Fibroblast of lung (primary cell): ENCODE measurements around the gene CAMSAP2.

ENCODE experiments used
- CTCF ChIP-seq, 2 donors: IDR thresholded peaks in 1 of 2; conservative IDR thresholded peaks in 1 of 2; 1 replicate in 1 of 2; 2 replicates in 1 of 2; pipeline ENCODE4 v1.5.1; 2011 to 2012; ENCODE audit warnings: low read length in 2 of 2, control low read depth in 1 of 2, inconsistent platforms in 1 of 2, low read depth in 1 of 2, mild to moderate bottlenecking in 1 of 2
- EZH2 ChIP-seq: IDR thresholded peaks from 2 replicates; pipeline ENCODE4 v1.5.1; 2012; ENCODE audit warnings: low read length, control low read depth, mild to moderate bottlenecking; ENCODE audit errors: missing control alignments

- TF ChIP-seq CTCF (conservative IDR thresholded peaks at IDR 0.05 in 1 of 2, IDR thresholded peaks at IDR 0.05 in 1 of 2; ENCODE audit: low read depth in 1 of 2, low read length in 2 of 2): no peak
- no peak for TF ChIP-seq EZH2
Measured at GRCh38 chr1:200793677-200794076, 55.0 kb downstream of the CAMSAP2 start.
